K562 (cell line): ENCODE measurements around the gene ALG6. TPM values are rescaled to one million over a fixed set of nuclear protein-coding genes. Genes with fewer than 3 reads are reported as not detected.
A peak's percentile ranks its signal among the peaks of the same experiment; 100 is the strongest.

Experiments
- BCOR ChIP-seq: fragments of 450-650 bp; IDR thresholded peaks from 2 replicates; pipeline ENCODE4 v1.6.1; 2016
- C11orf30 ChIP-seq: fragments of 450-650 bp; IDR thresholded peaks from 2 replicates; pipeline ENCODE4 v1.6.1; 2016; ENCODE audit warnings: low read depth, mild to moderate bottlenecking
- CHD7 ChIP-seq: fragments of 200-600 bp; sonication (generic); IDR thresholded peaks from one replicate; pipeline ENCODE4 v1.6.1; 2012; ENCODE audit warnings: mild to moderate bottlenecking, low read depth, low read length, inconsistent platforms
- MAZ ChIP-seq, 2 experiments: fragments of 450-650 bp in 1 of 2; sonication (generic) in 1 of 2; formaldehyde crosslinking; IDR thresholded peaks in 1 of 2; conservative IDR thresholded peaks in 1 of 2; 2 replicates each; pipeline versions ENCODE4 v1.4.0 to v1.5.0; 2020; ENCODE audit warnings: mild to moderate bottlenecking in 1 of 2, missing genetic modification reagents in 1 of 2
- NR1H2 ChIP-seq: sonication (generic); formaldehyde crosslinking; IDR thresholded peaks from 2 replicates; pipeline ENCODE4 v1.4.0; 2020; ENCODE audit warnings: mild to moderate bottlenecking, missing genetic modification reagents
- PHB ChIP-seq: fragments of 250-450 bp; sonication (Bioruptor Pico); IDR thresholded peaks from 2 replicates; pipeline ENCODE4 v1.5.0; 2021
- RAD21 ChIP-seq, 2 experiments: fragments of 250-450 bp in 1 of 2; fragments of 450-650 bp in 1 of 2; sonication (Bioruptor Pico) in 1 of 2; formaldehyde crosslinking in 1 of 2; IDR thresholded peaks in 1 of 2; conservative IDR thresholded peaks in 1 of 2; 2 replicates each; pipeline versions ENCODE4 v1.4.0 to v1.8.0; 2020 to 2022; ENCODE audit warnings: mild to moderate bottlenecking in 2 of 2, moderate library complexity in 1 of 2
- RAD51 ChIP-seq: fragments of 450-650 bp; IDR thresholded peaks from 2 replicates; pipeline ENCODE4 v1.7.1; 2016; ENCODE audit warnings: low read depth, mild to moderate bottlenecking, borderline replicate concordance
- UBTF ChIP-seq, 2 experiments: IDR thresholded peaks; 2 replicates each; pipeline ENCODE4 v1.6.1; 2012; ENCODE audit warnings: improper control_type of control experiment in 2 of 2, low read depth in 2 of 2, low read length in 2 of 2, borderline replicate concordance in 1 of 2
- ZBTB33 ChIP-seq: sonication (generic); formaldehyde crosslinking; IDR thresholded peaks from 2 replicates; pipeline ENCODE4 v1.8.1; 2023; ENCODE audit warnings: mild to moderate bottlenecking, missing genetic modification reagents
- ZNF12 ChIP-seq: sonication (generic); formaldehyde crosslinking; IDR thresholded peaks from 2 replicates; pipeline ENCODE4 v1.4.0; 2020; ENCODE audit warnings: mild to moderate bottlenecking, missing genetic modification reagents
- ZNF232 ChIP-seq: sonication (generic); formaldehyde crosslinking; IDR thresholded peaks from 2 replicates; pipeline ENCODE4 v1.8.0; 2022; ENCODE audit warnings: mild to moderate bottlenecking, missing genetic modification reagents
- ZNF41 ChIP-seq: fragments of 250-450 bp; sonication (Bioruptor Pico); conservative IDR thresholded peaks from 2 replicates; pipeline ENCODE4 v1.4.0; 2020; ENCODE audit warnings: mild to moderate bottlenecking
- ZNF583 ChIP-seq: fragments of 250-450 bp; sonication (Bioruptor Pico); IDR thresholded peaks from 2 replicates; pipeline ENCODE4 v1.4.0; 2020
- polyA plus RNA-seq, 8 experiments: library from polyadenylated mRNA; depleted of rRNA in 4 of 8; stranded (reverse) in 5 of 8; unstranded in 3 of 8; fragments of >200 nt; fragmentation: Nextera tagmentation in 2 of 8; fragmentation: Illumina TruSeq in 1 of 8; extraction: Ambion mirVana in 2 of 8; extraction: Trizol in 1 of 8; gene quantifications; 2 replicates each; pipeline versions ENCODE4 v1.2.1 to v1.2.3, GENCODE V29; 2011 to 2014; ENCODE audit warnings: inconsistent platforms in 1 of 8, missing spikeins in 1 of 8
- total RNA-seq, 7 experiments: library from RNA; depleted of rRNA in 6 of 7; stranded (reverse); fragments of >200 nt in 6 of 7; fragmentation: Illumina TruSeq in 2 of 7; extraction: Trizol in 2 of 7; gene quantifications; 2 replicates each; pipeline versions ENCODE4 v1.2.1 to v1.2.3, GENCODE V29; 2011 to 2021; ENCODE audit warnings: low replicate concordance in 1 of 7

Gene ALG6
- total and polyA plus RNA-seq, 9 of the 15 experiments (the other 6 are each of a cell fraction or from before 2014, with no cell fraction given): 14.6 to 35.7 (median 23.3) TPM

DNA sequence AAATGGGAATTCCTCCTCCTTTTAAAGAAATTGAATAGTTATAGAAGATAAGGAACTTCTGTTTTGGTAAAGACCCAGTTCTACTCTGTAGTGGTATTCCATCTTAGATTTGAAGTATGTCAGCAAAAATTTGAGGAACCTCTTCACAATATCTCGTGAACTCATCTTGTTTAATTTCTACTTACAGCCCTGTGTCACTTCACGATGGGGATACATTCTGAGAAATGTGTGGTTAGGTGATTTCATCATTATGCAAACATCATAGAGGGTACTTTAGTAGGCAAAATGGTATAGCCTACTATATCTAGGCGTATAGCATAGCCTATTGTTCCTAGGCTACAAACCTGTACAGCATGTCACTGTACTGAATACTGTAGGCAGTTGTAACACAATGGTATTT is 36.0 kb downstream of the ALG6 start (continued):
- TF ChIP-seq MAZ (CRISPR knock-in tag; conservative IDR thresholded peaks at IDR 0.05 in 1 of 2, IDR thresholded peaks at IDR 0.05 in 1 of 2) (no peak), ZNF41 (CRISPR knock-in tag) (no peak), ZNF12 (CRISPR knock-in tag) (no peak), CHD7 (no peak), PHB (CRISPR knock-in tag) (no peak), ZNF232 (CRISPR knock-in tag) (no peak), RAD51 (no peak), NR1H2 (CRISPR knock-in tag) (no peak), RAD21 (CRISPR knock-in tag; conservative IDR thresholded peaks at IDR 0.05 in 1 of 2, IDR thresholded peaks at IDR 0.05 in 1 of 2) (no peak), C11orf30 (peak; percentile 92), ZBTB33 (CRISPR knock-in tag) (no peak), ZNF583 (CRISPR knock-in tag) (no peak), UBTF (IDR thresholded peaks at IDR 0.05; ENCODE audit: borderline replicate concordance in 1 of 2, low read depth in 2 of 2, low read length in 2 of 2) (no peak), BCOR (no peak)
